GM12878 (cell line): ENCODE data around the gene RAD52.

Source experiments
- CEBPB ChIP-seq, 2 experiments: fragments of 150-350 bp in 1 of 2; IDR thresholded peaks; 2 replicates each; pipeline ENCODE4 v1.6.1; 2012 to 2014; ENCODE audit warnings: low read depth in 2 of 2, low read length in 2 of 2, borderline replicate concordance in 1 of 2, inconsistent platforms in 1 of 2
- JUND ChIP-seq: IDR thresholded peaks from 2 replicates; pipeline ENCODE4 v1.6.1; 2012; ENCODE audit warnings: low read depth, mild to moderate bottlenecking, low read length, improper control_type of control experiment, moderate library complexity
- POLR2A ChIP-seq: IDR thresholded peaks from 2 replicates; pipeline ENCODE4 v1.6.1; 2011; ENCODE audit warnings: low read depth, mild to moderate bottlenecking, low read length
- ZNF274 ChIP-seq: IDR thresholded peaks from one replicate; pipeline ENCODE4 v1.8.0; 2011; ENCODE audit not compliant: insufficient read length, insufficient read depth
- TF ChIP-seq, protein P1 (sequence below), 3 experiments: IDR thresholded peaks in 2 of 3; conservative IDR thresholded peaks in 1 of 3; 2 replicates each; pipeline ENCODE4 v1.5.1; 2011; ENCODE audit warnings: low read depth in 3 of 3, low read length in 3 of 3, mild to moderate bottlenecking in 3 of 3, control low read depth in 2 of 3, moderate library complexity in 2 of 3, inconsistent platforms in 1 of 3, mixed read lengths in 1 of 3; ENCODE audit not compliant: control insufficient read depth in 2 of 3, insufficient read depth in 1 of 3; ENCODE audit errors: extremely low read depth in 1 of 3
- TF ChIP-seq, protein P2 (sequence below): IDR thresholded peaks from 2 replicates; pipeline ENCODE4 v1.6.1; 2012; ENCODE audit warnings: low read depth, low read length, improper control_type of control experiment

DNA sequence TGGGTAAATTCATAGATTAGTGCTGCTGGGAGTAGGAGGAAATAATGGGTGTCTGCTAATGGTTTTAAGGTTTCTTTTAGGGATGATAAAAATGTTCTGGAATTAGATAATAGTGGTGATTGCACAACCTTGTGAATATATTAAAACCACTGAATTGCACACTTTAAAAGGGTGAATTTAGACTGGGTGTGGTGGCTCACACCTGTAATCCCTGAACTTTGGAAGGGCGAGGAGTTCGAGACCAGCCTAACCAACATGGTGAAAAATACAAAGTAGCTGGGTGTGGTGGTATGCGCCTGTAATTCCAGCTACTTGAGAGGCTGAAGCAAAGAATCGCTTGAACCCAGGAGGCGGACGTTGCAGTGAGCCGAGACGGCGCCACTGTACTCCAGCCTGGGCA, 1.3 kb downstream of the RAD52 start:
- TF ChIP-seq CEBPB (IDR thresholded peaks at IDR 0.05; ENCODE audit: borderline replicate concordance in 1 of 2, low read depth in 2 of 2, low read length in 2 of 2) (no peak), POLR2A (no peak), ZNF274 (no peak), JUND (no peak)
- TF ChIP-seq, protein P1, sequence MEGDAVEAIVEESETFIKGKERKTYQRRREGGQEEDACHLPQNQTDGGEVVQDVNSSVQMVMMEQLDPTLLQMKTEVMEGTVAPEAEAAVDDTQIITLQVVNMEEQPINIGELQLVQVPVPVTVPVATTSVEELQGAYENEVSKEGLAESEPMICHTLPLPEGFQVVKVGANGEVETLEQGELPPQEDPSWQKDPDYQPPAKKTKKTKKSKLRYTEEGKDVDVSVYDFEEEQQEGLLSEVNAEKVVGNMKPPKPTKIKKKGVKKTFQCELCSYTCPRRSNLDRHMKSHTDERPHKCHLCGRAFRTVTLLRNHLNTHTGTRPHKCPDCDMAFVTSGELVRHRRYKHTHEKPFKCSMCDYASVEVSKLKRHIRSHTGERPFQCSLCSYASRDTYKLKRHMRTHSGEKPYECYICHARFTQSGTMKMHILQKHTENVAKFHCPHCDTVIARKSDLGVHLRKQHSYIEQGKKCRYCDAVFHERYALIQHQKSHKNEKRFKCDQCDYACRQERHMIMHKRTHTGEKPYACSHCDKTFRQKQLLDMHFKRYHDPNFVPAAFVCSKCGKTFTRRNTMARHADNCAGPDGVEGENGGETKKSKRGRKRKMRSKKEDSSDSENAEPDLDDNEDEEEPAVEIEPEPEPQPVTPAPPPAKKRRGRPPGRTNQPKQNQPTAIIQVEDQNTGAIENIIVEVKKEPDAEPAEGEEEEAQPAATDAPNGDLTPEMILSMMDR (IDR thresholded peaks at IDR 0.05 in 2 of 3, conservative IDR thresholded peaks at IDR 0.05 in 1 of 3; ENCODE audit: control insufficient read depth in 2 of 3, extremely low read depth in 1 of 3, insufficient read depth in 1 of 3, low read depth in 3 of 3, low read length in 3 of 3) = no peak
- TF ChIP-seq, protein P2, sequence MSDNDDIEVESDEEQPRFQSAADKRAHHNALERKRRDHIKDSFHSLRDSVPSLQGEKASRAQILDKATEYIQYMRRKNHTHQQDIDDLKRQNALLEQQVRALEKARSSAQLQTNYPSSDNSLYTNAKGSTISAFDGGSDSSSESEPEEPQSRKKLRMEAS = no peak
